ENCODE measurements around the gene ERC1.
A peak's percentile ranks its signal among the peaks of the same experiment; 100 is the strongest.
"Not testable (repeated sequence)": the region's sequence is repeated elsewhere in the genome, so short reads cannot be mapped to it uniquely, and the experiment has no call there.

ERC1 gene

GRCh38 chr12:1073652-1074051 lies 82.6 kb downstream of the ERC1 start:
- no peak for DNase-seq (ENCODE audit: low read depth)

GRCh38 chr12:1077036-1077803 lies 86.2 kb downstream of the ERC1 start:
- no peak for DNase-seq (ENCODE audit: low read depth)

- no peak for DNase-seq (ENCODE audit: low read depth)
These were observed 87.0 kb downstream of the ERC1 start for GRCh38 chr12:1078002-1078401.

DNA sequence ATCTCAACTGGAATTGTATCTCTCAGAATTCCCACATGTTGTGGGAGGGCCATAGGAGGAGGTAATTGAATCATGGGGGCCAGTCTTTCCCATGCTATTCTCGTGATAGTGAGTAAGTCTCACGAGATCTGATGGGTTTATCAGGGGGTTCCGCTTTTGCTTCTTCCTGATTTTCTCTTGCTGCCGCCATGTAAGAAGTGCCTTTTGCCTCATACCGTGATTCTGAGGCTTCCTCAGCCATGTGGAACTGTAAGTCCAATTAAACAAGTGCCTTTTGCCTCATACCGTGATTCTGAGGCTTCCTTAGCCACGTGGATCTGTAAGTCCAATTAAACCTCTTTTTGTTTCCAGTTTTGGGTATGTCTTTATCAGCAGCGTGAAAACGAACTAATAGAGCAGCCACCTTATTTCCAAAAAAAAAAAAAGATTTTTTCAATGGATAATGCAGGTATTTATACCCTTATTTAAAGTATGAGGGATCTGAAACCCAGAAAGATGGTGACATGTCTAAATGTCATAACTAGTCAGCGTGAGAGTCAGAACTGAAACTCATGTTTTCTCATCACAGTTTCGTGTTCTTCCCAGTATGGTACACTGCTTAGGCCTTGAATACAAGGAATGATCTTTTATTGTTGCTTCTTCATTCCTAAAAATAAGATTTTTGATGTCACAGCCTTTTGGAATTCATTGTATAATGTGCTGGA lies 89.6 kb downstream of the ERC1 start:
- DNase-seq (ENCODE audit: low read depth) = no peak

DNA sequence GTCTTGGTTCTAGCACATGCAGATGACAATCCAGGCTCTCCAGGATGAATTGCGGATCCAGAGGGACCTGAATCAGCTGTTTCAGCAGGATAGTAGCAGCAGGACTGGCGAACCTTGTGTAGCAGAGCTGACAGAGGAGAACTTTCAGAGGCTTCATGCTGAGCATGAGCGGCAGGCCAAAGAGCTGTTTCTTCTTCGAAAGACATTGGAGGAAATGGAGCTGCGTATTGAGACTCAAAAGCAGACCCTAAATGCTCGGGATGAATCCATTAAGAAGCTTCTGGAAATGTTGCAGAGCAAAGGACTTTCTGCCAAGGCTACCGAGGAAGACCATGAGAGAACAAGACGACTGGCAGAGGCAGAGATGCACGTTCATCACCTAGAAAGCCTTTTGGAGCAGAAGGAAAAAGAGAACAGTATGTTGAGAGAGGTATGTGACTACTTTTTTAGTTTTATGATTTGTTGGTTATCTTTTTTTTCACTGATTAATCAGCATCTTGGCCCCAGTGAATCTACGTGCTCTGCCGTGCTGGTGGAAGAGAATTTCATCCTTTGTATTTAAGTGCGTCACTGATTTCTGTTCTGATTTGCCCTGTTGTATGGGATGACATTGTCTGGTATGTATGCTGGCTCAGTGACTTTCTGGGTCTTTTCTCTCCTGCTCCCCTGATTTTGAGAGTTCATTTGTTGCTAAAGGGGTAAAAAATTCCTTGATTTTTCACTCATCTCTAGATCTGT lies 92.3 kb downstream of the ERC1 start:
- DNase-seq (ENCODE audit: low read depth) = no peak

- no peak for DNase-seq (ENCODE audit: low read depth)
These were observed 92.9 kb downstream of the ERC1 start for GRCh38 chr12:1083889-1084262.

- DNase-seq (ENCODE audit: low read depth) = no peak
These were observed 100.3 kb downstream of the ERC1 start for GRCh38 chr12:1091350-1091749.

- DNase-seq (ENCODE audit: low read depth) = no peak
These were observed 102.2 kb downstream of the ERC1 start for GRCh38 chr12:1093166-1093751.

DNA sequence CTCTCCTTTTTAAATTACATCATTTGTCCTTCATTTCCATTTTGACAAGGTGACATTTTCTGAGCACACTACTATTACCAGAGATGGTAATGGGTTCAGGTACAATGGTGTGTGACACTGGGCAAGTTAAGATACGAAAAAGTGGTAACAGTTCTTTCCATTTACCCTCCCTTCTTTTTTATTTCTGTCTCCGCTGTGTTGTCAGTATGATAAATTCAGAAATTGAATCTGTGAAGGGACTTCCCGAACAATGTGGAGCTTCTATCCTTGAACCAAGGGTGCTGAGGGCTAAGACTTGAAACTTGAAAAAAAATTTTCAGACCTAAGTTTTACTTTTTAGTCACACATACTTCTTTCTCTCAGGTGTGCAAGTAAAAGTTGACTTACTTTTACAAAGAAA lies 103.7 kb downstream of the ERC1 start:
- no peak for DNase-seq (ENCODE audit: low read depth)

DNA sequence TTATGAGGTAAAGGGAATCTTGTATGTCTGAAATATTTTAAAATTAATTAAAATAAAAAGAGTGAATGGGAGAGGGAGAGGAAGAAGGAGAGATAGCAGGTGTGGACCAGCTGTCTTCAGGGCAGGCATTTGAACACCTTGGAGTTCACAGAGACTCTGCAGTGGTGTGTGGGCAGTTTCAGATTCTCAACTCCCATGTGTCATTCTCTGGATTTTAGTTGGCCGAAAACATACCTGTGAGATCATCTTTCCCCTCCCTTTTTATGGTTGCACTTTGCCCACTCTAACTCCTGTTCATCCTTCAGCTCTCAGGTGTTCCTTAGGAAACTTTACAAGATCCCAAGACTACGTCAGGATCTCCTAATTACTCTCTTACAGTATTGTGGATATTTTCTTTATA lies 108.1 kb downstream of the ERC1 start:
- DNase-seq (ENCODE audit: low read depth) = no peak

- DNase-seq (ENCODE audit: low read depth) = not testable (repeated sequence)
These were observed 108.6 kb downstream of the ERC1 start for GRCh38 chr12:1099618-1100017.

GRCh38 chr12:1102115-1102514 lies 111.1 kb downstream of the ERC1 start:
- no peak for DNase-seq (ENCODE audit: low read depth)

DNA sequence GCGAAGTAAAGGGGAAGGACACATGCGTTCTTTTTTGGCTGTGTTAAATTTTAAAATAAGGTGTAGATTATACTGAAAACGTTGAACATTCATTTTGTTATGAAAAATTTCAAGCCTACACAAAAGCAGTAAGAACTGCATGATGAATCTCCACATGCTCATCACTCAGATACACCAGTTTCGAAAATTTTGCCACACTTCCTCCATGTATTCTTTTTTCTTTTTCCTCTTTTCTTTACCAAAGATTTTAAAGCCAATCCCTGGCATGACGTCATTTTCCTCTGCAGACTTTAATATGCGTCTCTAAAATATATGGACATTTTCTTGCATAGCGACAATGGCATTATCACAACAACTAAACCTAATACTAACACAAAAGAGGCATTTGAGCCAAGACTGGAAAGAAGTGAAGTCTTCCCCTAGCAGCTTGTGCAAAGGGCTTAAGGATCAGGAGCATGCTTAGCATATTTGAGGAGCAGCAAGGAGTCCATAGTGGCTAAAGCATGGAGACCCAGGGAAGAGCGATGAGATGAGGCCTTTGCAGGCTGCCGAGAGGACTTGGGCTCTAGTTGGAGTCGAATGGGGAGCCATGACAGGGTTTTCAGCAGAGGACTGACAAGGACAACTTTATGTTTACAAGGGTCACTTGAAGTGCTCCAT lies 111.9 kb downstream of the ERC1 start:
- DNase-seq (ENCODE audit: low read depth) = no peak

GRCh38 chr12:1103632-1104031 lies 112.6 kb downstream of the ERC1 start:
- no peak for DNase-seq (ENCODE audit: low read depth)

GRCh38 chr12:1104088-1104800 lies 113.2 kb downstream of the ERC1 start:
- DNase-seq (ENCODE audit: low read depth) = no peak

DNA sequence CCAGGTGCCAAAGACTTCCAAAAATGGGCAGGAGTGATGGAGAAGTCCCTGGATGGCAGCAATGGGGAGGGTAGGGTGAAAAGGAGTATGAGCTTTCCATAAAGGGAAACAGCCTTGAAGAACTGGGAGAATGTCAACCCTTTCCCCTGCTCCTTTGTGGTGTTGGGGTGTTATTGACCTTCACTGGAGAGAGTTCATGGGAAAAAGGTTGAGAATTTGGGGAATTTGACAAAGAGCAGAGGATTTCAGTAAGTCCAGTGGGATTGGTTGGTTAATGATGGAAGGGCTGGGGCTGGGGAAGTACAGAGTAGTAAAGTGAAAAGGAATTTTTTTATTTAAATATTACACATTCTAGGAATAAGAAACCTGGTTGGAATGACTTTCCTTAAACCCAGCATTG lies 116.6 kb downstream of the ERC1 start:
- no peak for DNase-seq (ENCODE audit: low read depth)

DNA sequence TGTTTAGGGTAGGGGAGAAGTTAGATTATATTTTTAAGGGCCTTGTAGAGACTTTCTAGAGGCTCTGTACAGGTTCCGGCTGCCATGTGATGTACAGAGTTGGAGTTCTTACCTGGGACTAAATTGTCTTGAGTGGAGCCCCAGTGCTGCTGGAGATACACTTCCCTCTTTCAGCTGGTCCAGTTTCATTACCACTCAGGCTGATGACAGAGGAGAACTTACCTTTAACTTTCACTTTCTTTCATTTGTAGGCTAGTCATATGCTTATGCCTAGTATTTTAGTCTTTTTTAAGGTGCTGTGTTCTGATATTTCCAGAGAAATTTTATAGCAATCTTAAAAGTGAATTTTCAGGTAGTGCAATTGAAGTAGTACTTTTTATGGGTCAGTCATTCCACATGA lies 117.3 kb downstream of the ERC1 start:
- DNase-seq (ENCODE audit: low read depth) = no peak

- DNase-seq (ENCODE audit: low read depth) = no peak
These were observed 124.6 kb downstream of the ERC1 start for GRCh38 chr12:1115484-1116231.

DNA sequence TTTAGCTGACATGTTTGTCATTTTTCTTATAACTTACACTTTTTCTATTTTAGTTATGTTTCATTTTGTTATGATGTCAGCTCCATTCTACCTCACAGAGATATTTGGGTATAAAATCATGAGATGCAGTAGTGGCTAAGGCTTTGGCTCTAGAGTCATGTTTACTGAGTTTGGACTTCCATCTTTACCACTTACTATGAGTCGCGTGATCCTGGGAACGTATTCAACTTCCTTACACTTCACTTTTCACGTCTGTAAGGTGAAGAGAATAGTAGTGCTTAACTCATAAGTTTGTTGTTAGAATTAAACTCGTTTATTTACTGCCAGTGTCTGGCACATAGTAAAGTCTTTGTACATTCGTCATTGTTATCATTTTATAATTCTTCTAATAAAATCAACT lies 126.3 kb downstream of the ERC1 start:
- DNase-seq (ENCODE audit: low read depth) = no peak

- DNase-seq (ENCODE audit: low read depth) = peak; percentile 41
These were observed 127.0 kb downstream of the ERC1 start for GRCh38 chr12:1117970-1118563.

Data from activated T-helper 9 cell treated with anti-CD3 and anti-CD28 coated beads, Interleukin-2, amount 50 U/mL, for 16 hours (primary cell).